ENCODE measurements around the gene CNOT8. TPM values are rescaled to one million over a fixed set of nuclear protein-coding genes. Genes with fewer than 3 reads are reported as not detected.
"Not testable (repeated sequence)": the region's sequence is repeated elsewhere in the genome, so short reads cannot be mapped to it uniquely, and the experiment has no call there.

CNOT8 gene
- total and polyA plus RNA-seq, 9 donors: 34.0 to 51.0 (median 40.5) TPM

GRCh38 chr5:154820383-154820782, 38.0 kb upstream of the CNOT8 start:
- TF ChIP-seq EP300 (IDR thresholded peaks at IDR 0.05) (no peak), POLR2A (IDR thresholded peaks at IDR 0.05) (no peak)
- H3K9me3 ChIP-seq: no peaks in the 10 kb centered on the region
- H3K4me3 ChIP-seq: no peak overlapping the region
- DNase-seq: no peak
- WGBS, 3 donors: 92 to 95% (median 92%) methylated on average over 5 of the region's 5 CpGs
- H3K27ac ChIP-seq: no peak overlapping the region
- H3K27me3 ChIP-seq: no peaks in the 10 kb centered on the region
- H3K36me3 ChIP-seq: no peaks in the 10 kb centered on the region
- peaks cover 6% of the 10 kb centered on the region for H3K4me1 ChIP-seq (ENCODE audit: insufficient read depth)
- intact Hi-C loops (cut with DNase I): no loop called here

DNA sequence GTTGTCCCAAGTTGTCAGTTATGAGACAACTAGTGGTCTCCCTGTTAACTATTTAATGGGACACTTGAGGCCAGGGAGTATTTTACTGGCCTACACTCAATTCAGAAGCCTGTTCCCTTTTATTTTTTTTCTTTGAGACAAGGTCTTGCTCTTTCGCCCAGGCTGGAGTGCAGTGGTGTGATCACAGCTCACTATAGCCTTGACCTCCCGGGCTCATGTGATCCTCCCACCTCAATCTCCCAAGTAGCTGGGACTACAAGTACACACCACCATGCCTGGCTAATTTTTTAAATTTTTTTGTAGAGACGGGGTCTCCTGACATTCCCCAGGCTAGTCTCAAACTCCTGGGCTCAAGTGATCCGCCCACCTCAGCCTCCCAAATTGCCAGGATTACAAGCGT, 35.5 kb upstream of the CNOT8 start:
- H3K27me3 ChIP-seq; H3K4me1 ChIP-seq (ENCODE audit: insufficient read depth); H3K4me3 ChIP-seq; intact Hi-C loops (cut with DNase I); H3K9me3 ChIP-seq; H3K36me3 ChIP-seq; H3K27ac ChIP-seq: not testable (repeated sequence)
- WGBS, 3 donors: 39 to 53% (median 45%) methylated on average over 5 of the region's 5 CpGs
- DNase-seq: peak in 1 of 5 donors; percentile 37

DNA sequence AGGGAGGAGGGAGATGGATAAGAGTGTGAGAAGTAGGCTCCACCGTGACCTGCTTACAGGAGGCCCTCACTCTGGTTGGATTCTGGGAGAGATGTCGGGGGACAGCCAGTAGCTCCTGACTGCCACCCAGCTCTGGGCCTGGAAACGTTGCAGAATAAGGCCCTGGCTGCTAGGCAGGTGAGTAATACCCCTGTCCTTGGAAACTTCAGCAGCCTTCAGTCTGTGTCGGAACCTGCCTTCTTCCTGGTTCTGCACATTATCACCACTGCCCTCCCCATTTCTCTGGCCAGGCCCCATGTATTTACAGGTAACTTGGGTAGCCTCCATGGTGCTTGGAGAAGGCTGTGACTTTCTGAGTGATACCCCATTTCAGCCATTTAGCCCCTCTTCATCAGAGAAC, 34.8 kb upstream of the CNOT8 start:
- H3K36me3 ChIP-seq: no peaks in the 10 kb centered on the region
- no peak overlapping the region for H3K4me3 ChIP-seq
- 80 to 92% (median 81%) methylated on average over 4 of the region's 4 CpGs for WGBS, 3 donors
- TF ChIP-seq POLR2A (IDR thresholded peaks at IDR 0.05) (no peak), CTCF (IDR thresholded peaks at IDR 0.05) (no peak), EP300 (IDR thresholded peaks at IDR 0.05) (no peak)
- no peaks in the 10 kb centered on the region for H3K9me3 ChIP-seq
- H3K27ac ChIP-seq: no peak overlapping the region
- intact Hi-C loops (cut with DNase I): no loop called here
- peaks cover 6% of the 10 kb centered on the region for H3K4me1 ChIP-seq (ENCODE audit: insufficient read depth)
- no peak for DNase-seq
- no peaks in the 10 kb centered on the region for H3K27me3 ChIP-seq

- Histone ChIP-seq H3K4me3 (no peak overlapping the region), H3K9me3 (no peaks in the 10 kb centered on the region), H3K27ac (no peak overlapping the region), H3K27me3 (no peaks in the 10 kb centered on the region), H3K4me1 (ENCODE audit: insufficient read depth) (peaks cover 4% of the 10 kb centered on the region), H3K36me3 (no peaks in the 10 kb centered on the region)
- TF ChIP-seq CTCF (IDR thresholded peaks at IDR 0.05) (no peak), POLR2A (IDR thresholded peaks at IDR 0.05) (no peak), EP300 (IDR thresholded peaks at IDR 0.05) (no peak)
- no peak for DNase-seq
- WGBS, 3 donors: 98 to 100% (median 99%) methylated on average over 2 of the region's 2 CpGs
- intact Hi-C loops (cut with DNase I): no loop called here
These were observed 34.4 kb upstream of the CNOT8 start for GRCh38 chr5:154824070-154824469.

DNA sequence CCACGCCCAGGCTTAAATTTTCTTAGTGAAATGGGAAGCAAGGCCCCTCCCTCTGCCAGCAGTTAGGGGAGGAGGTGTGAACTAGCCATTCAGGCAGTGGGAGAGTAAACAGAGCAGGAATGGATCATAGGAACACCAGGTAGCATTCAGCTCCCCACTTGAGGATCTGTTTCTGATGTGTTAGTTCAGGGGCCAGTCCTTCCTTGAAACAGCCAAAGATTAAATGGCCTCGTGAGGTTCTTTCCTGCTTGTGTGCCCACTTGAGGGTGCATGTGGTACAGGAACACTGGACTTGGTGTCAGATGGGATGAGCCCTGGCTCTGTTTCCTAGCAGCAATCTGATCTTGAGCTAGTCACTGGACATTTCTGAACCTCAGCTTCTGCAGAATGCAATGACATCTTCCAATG, 29.2 kb upstream of the CNOT8 start:
- no peaks in the 10 kb centered on the region for H3K36me3 ChIP-seq
- TF ChIP-seq EP300 (IDR thresholded peaks at IDR 0.05) (no peak), CTCF (IDR thresholded peaks at IDR 0.05) (no peak), POLR2A (IDR thresholded peaks at IDR 0.05) (no peak)
- WGBS, 3 donors: 87 to 100% (median 94%) methylated on average over 2 of the region's 2 CpGs
- DNase-seq: no peak
- H3K4me3 ChIP-seq: no peak overlapping the region
- H3K27me3 ChIP-seq: no peaks in the 10 kb centered on the region
- H3K9me3 ChIP-seq: no peaks in the 10 kb centered on the region
- intact Hi-C loops (cut with DNase I): no loop called here
- H3K4me1 ChIP-seq (ENCODE audit: insufficient read depth): no peaks in the 10 kb centered on the region
- no peak overlapping the region for H3K27ac ChIP-seq

All from ovary (tissue), 9 donors.